GM21529 (cell line): Measurements from ENCODE around the gene MEF2C.

Source experiments
- ATAC-seq: cut with Tn5 transposase; IDR thresholded peaks from one replicate; pipeline ENCODE4 v1.9.1; 2021; ENCODE audit not compliant: unreplicated experiment

Gene MEF2C

GRCh38 chr5:88765171-88765570, 117.8 kb downstream of the MEF2C start:
- ATAC-seq, result no peak

GRCh38 chr5:88761939-88762338, 121.0 kb downstream of the MEF2C start:
- ATAC-seq, result no peak

GRCh38 chr5:88761269-88761850, 121.6 kb downstream of the MEF2C start:
- peak; percentile 47 for ATAC-seq

GRCh38 chr5:88760527-88760926, 122.5 kb downstream of the MEF2C start:
- ATAC-seq, result no peak

GRCh38 chr5:88758591-88758990, 124.4 kb downstream of the MEF2C start:
- no peak for ATAC-seq

- no peak for ATAC-seq
These were observed 124.8 kb downstream of the MEF2C start for GRCh38 chr5:88758184-88758583.

- ATAC-seq, result peak; percentile 43
These were observed 126.0 kb downstream of the MEF2C start for GRCh38 chr5:88756953-88757352.

GRCh38 chr5:88748666-88749065, 134.3 kb downstream of the MEF2C start:
- ATAC-seq, result no peak

- ATAC-seq, result peak; percentile 82
These were observed 136.5 kb downstream of the MEF2C start for GRCh38 chr5:88746438-88746882.

GRCh38 chr5:88745093-88745696, 137.8 kb downstream of the MEF2C start:
- ATAC-seq, result no peak

GRCh38 chr5:88743231-88743834, 139.7 kb downstream of the MEF2C start:
- no peak for ATAC-seq

GRCh38 chr5:88741964-88742363, 141.0 kb downstream of the MEF2C start:
- no peak for ATAC-seq

- ATAC-seq, result no peak
These were observed 142.3 kb downstream of the MEF2C start for GRCh38 chr5:88740604-88741185.

GRCh38 chr5:88736494-88736893, 146.5 kb downstream of the MEF2C start:
- ATAC-seq, result peak; percentile 45

GRCh38 chr5:88734983-88735382, 148.0 kb downstream of the MEF2C start:
- no peak for ATAC-seq

GRCh38 chr5:88734191-88734640, 148.8 kb downstream of the MEF2C start:
- ATAC-seq, result peak; percentile 46

GRCh38 chr5:88732862-88733261, 150.1 kb downstream of the MEF2C start:
- no peak for ATAC-seq

- ATAC-seq, result peak; percentile 49
These were observed 150.8 kb downstream of the MEF2C start for GRCh38 chr5:88732181-88732633.

GRCh38 chr5:88729829-88730182, 153.2 kb downstream of the MEF2C start:
- ATAC-seq, result no peak

GRCh38 chr5:88729084-88729828, 153.7 kb downstream of the MEF2C start:
- ATAC-seq, result peak; percentile 33

- no peak for ATAC-seq
These were observed 155.2 kb downstream of the MEF2C start for GRCh38 chr5:88727705-88728313.
